Measurements from ENCODE around the gene CLEC16A.

The CLEC16A gene

GRCh38 chr16:11075163-11075562, 130.8 kb downstream of the CLEC16A start:
- H3K27me3 ChIP-seq (ENCODE audit: insufficient read depth, poor library complexity, severe bottlenecking) = no peaks in the 10 kb centered on the region
- TF ChIP-seq SPI1 (IDR thresholded peaks at IDR 0.05; ENCODE audit: borderline replicate concordance, low read depth) = no peak
- no peak for TF ChIP-seq REST (IDR thresholded peaks at IDR 0.05; ENCODE audit: insufficient replicate concordance, low read depth)
- TF ChIP-seq POLR2AphosphoS5 (IDR thresholded peaks at IDR 0.05; ENCODE audit: low read depth) = no peak
- no peak for TF ChIP-seq GABPA (IDR thresholded peaks at IDR 0.05; ENCODE audit: low read depth)
- TF ChIP-seq, protein P1, sequence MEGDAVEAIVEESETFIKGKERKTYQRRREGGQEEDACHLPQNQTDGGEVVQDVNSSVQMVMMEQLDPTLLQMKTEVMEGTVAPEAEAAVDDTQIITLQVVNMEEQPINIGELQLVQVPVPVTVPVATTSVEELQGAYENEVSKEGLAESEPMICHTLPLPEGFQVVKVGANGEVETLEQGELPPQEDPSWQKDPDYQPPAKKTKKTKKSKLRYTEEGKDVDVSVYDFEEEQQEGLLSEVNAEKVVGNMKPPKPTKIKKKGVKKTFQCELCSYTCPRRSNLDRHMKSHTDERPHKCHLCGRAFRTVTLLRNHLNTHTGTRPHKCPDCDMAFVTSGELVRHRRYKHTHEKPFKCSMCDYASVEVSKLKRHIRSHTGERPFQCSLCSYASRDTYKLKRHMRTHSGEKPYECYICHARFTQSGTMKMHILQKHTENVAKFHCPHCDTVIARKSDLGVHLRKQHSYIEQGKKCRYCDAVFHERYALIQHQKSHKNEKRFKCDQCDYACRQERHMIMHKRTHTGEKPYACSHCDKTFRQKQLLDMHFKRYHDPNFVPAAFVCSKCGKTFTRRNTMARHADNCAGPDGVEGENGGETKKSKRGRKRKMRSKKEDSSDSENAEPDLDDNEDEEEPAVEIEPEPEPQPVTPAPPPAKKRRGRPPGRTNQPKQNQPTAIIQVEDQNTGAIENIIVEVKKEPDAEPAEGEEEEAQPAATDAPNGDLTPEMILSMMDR (IDR thresholded peaks at IDR 0.05; ENCODE audit: insufficient read depth, low read length) = no peak
- H3K27ac ChIP-seq (replicated peaks) = no peak overlapping the region
- no peak overlapping the region for H3K4me3 ChIP-seq (replicated peaks; ENCODE audit: insufficient read depth, low read length)
- DNase-seq (ENCODE audit: low read depth in 1 of 2, low spot score in 1 of 2) = no peak

GRCh38 chr16:11076259-11077018, 132.1 kb downstream of the CLEC16A start:
- no peak for TF ChIP-seq GABPA (IDR thresholded peaks at IDR 0.05; ENCODE audit: low read depth)
- TF ChIP-seq SPI1 (IDR thresholded peaks at IDR 0.05; ENCODE audit: borderline replicate concordance, low read depth) = no peak
- no peak for TF ChIP-seq POLR2AphosphoS5 (IDR thresholded peaks at IDR 0.05; ENCODE audit: low read depth)
- no peak for TF ChIP-seq REST (IDR thresholded peaks at IDR 0.05; ENCODE audit: insufficient replicate concordance, low read depth)
- TF ChIP-seq, protein P1 (IDR thresholded peaks at IDR 0.05; ENCODE audit: insufficient read depth, low read length) = no peak
- no peak for DNase-seq (ENCODE audit: low read depth in 1 of 2, low spot score in 1 of 2)
- no peak overlapping the region for H3K4me3 ChIP-seq (replicated peaks; ENCODE audit: insufficient read depth, low read length)
- no peaks in the 10 kb centered on the region for H3K27me3 ChIP-seq (ENCODE audit: insufficient read depth, poor library complexity, severe bottlenecking)
- H3K27ac ChIP-seq (replicated peaks) = no peak overlapping the region

GRCh38 chr16:11078812-11079459, 134.6 kb downstream of the CLEC16A start:
- Histone ChIP-seq H3K27ac (replicated peaks) (no peak overlapping the region), H3K4me3 (replicated peaks; ENCODE audit: insufficient read depth, low read length) (no peak overlapping the region), H3K27me3 (ENCODE audit: insufficient read depth, poor library complexity, severe bottlenecking) (no peaks in the 10 kb centered on the region)
- DNase-seq (ENCODE audit: low read depth in 1 of 2, low spot score in 1 of 2) = no peak
- TF ChIP-seq GABPA (IDR thresholded peaks at IDR 0.05; ENCODE audit: low read depth) (no peak), SPI1 (IDR thresholded peaks at IDR 0.05; ENCODE audit: borderline replicate concordance, low read depth) (no peak), REST (IDR thresholded peaks at IDR 0.05; ENCODE audit: insufficient replicate concordance, low read depth) (no peak), POLR2AphosphoS5 (IDR thresholded peaks at IDR 0.05; ENCODE audit: low read depth) (no peak)
- TF ChIP-seq, protein P1 (IDR thresholded peaks at IDR 0.05; ENCODE audit: insufficient read depth, low read length) = no peak

Data from HL-60 (cell line).